ENCODE measurements around the gene ENTPD2. TPM values are rescaled to one million over a fixed set of nuclear protein-coding genes. Genes with fewer than 3 reads are reported as not detected.

The ENTPD2 gene
- total and polyA plus RNA-seq, 9 of the 15 experiments (the other 6 are each of a cell fraction or from before 2014, with no cell fraction given): 0.04 to 0.60 (median 0.14) TPM; not detected in 4

- TF ChIP-seq RNF219 (CRISPR knock-in tag; IDR thresholded peaks at IDR 0.05) (no peak), RREB1 (CRISPR knock-in tag; IDR thresholded peaks at IDR 0.05) (no peak), CEBPG (CRISPR knock-in tag; IDR thresholded peaks at IDR 0.05) (no peak), CEBPG (tag; conservative IDR thresholded peaks at IDR 0.05 in 1 of 2, IDR thresholded peaks at IDR 0.05 in 1 of 2) (no peak), ZNF75A (CRISPR knock-in tag; IDR thresholded peaks at IDR 0.05) (no peak), ATF6 (CRISPR knock-in tag; IDR thresholded peaks at IDR 0.05) (no peak), U2AF2 (optimal IDR thresholded peaks at IDR 0.05; ENCODE audit: low read depth, low read length) (no peak), ZNF407 (IDR thresholded peaks at IDR 0.05; ENCODE audit: low read depth) (no peak)
Measured at GRCh38 chr9:137070906-137071275, 17.0 kb upstream of the ENTPD2 start (continued).

All from K562 (cell line).